IMR-90 (cell line): ENCODE data around the gene MYD88. TPM values are rescaled to one million over a fixed set of nuclear protein-coding genes. Genes with fewer than 3 reads are reported as not detected.

Experiments
- ATAC-seq: fragments of 200-7000 bp; cut with Tn5 transposase; 2 replicates; pipeline ENCODE4 v1.9.1; 2020; ENCODE audit warnings: low read depth, mild to moderate bottlenecking, moderate library complexity
- BruUV-seq: library from RNA; stranded (reverse); fragments of 400-500 nt; replicated peaks from 2 replicates; lab custom pipeline; 2021; lab: Mats Ljungman, UMichigan
- CTCF ChIA-PET: fragments of 300-600 bp; formaldehyde crosslinking; extraction: SDS; loops from one replicate; lab custom pipeline; 2021; ENCODE audit warnings: antibody characterized with exemption; lab: Yijun Ruan, JAX
- POLR2A ChIA-PET: fragments of 300-600 bp; sonication (Branson Sonifier 250); formaldehyde crosslinking; loops from one replicate; lab custom pipeline; 2022; ENCODE audit warnings: antibody characterized with exemption; ENCODE audit not compliant: unreplicated experiment; lab: Charles Lee
- DNase-seq: peaks from one replicate; pipeline ENCODE4 v3.0.0; 2013
- H2AFZ ChIP-seq: replicated peaks from 2 replicates; pipeline ENCODE3; 2013; ENCODE audit warnings: low read length, mild to moderate bottlenecking; ENCODE audit not compliant: poor library complexity
- H2AK5ac ChIP-seq: 2 replicates; pipeline ENCODE4 v1.6.1; 2013; ENCODE audit warnings: low read depth, low read length, inconsistent platforms
- H2AK9ac ChIP-seq: replicated peaks from 2 replicates; pipeline ENCODE3; 2013; ENCODE audit warnings: mild to moderate bottlenecking, low read depth, low read length, moderate library complexity; ENCODE audit not compliant: poor library complexity
- H2BK120ac ChIP-seq: 2 replicates; pipeline ENCODE4 v1.6.1; 2013; ENCODE audit warnings: low read depth, low read length, inconsistent platforms
- H2BK15ac ChIP-seq: 3 replicates; pipeline ENCODE4 v1.6.1; 2013; ENCODE audit warnings: low read depth, low read length, inconsistent platforms
- H2BK20ac ChIP-seq: 2 replicates; pipeline ENCODE4 v1.6.1; 2013; ENCODE audit warnings: low read depth, mild to moderate bottlenecking, inconsistent platforms, low read length, moderate library complexity
- H2BK5ac ChIP-seq: 2 replicates; pipeline ENCODE4 v1.6.1; 2013; ENCODE audit warnings: mild to moderate bottlenecking, low read depth, low read length, inconsistent platforms; ENCODE audit not compliant: poor library complexity, severe bottlenecking
- H3K14ac ChIP-seq: replicated peaks from 2 replicates; pipeline ENCODE4 v1.6.1; 2013; ENCODE audit warnings: low read depth, low read length, inconsistent platforms
- H3K18ac ChIP-seq: 2 replicates; pipeline ENCODE4 v1.6.1; 2013; ENCODE audit warnings: low read depth, low read length, control low read depth
- H3K23ac ChIP-seq: 2 replicates; pipeline ENCODE4 v1.6.1; 2013; ENCODE audit warnings: low read depth, low read length, inconsistent platforms
- H3K27ac ChIP-seq: 2 replicates; pipeline ENCODE4 v1.5.1; 2013; ENCODE audit warnings: mild to moderate bottlenecking, control low read depth, low read length; ENCODE audit not compliant: insufficient read depth
- H3K27me3 ChIP-seq: 2 replicates; pipeline ENCODE4 v1.6.1; 2013; ENCODE audit warnings: low read length; ENCODE audit not compliant: control insufficient read depth, insufficient read depth
- H3K36me3 ChIP-seq: 2 replicates; pipeline ENCODE4 v1.6.1; 2013; ENCODE audit warnings: low read length, mixed read lengths; ENCODE audit not compliant: control insufficient read depth, insufficient read depth
- H3K4ac ChIP-seq: 2 replicates; pipeline ENCODE4 v1.6.1; 2013; ENCODE audit warnings: low read depth, low read length, inconsistent platforms
- H3K4me1 ChIP-seq: 2 replicates; pipeline ENCODE4 v1.6.1; 2013; ENCODE audit warnings: low read length, mixed read lengths; ENCODE audit not compliant: control insufficient read depth, insufficient read depth
- H3K4me2 ChIP-seq: 2 replicates; pipeline ENCODE4 v1.6.1; 2013; ENCODE audit warnings: low read depth, mild to moderate bottlenecking, control low read depth, low read length, moderate library complexity
- H3K4me3 ChIP-seq: 2 replicates; pipeline ENCODE4 v1.5.1; 2013; ENCODE audit warnings: low read depth, mild to moderate bottlenecking, control low read depth, low read length, moderate library complexity; ENCODE audit not compliant: insufficient read depth
- H3K56ac ChIP-seq: 2 replicates; pipeline ENCODE4 v1.6.1; 2013; ENCODE audit warnings: low read length, inconsistent platforms; ENCODE audit not compliant: insufficient read depth; ENCODE audit errors: extremely low read depth
- H3K79me1 ChIP-seq, 2 experiments: 2 replicates each; pipeline ENCODE4 v1.6.1; 2013; ENCODE audit warnings: low read length in 2 of 2, inconsistent platforms in 1 of 2, low read depth in 1 of 2
- H3K9ac ChIP-seq: 2 replicates; pipeline ENCODE4 v1.6.1; 2013; ENCODE audit warnings: low read depth, low read length, control low read depth
- H3K9me1 ChIP-seq: 2 replicates; pipeline ENCODE4 v1.6.1; 2013; ENCODE audit warnings: low read length, inconsistent platforms; ENCODE audit not compliant: insufficient read depth
- H3K9me3 ChIP-seq: 2 replicates; pipeline ENCODE4 v1.6.1; 2013; ENCODE audit warnings: low read length; ENCODE audit not compliant: control insufficient read depth, insufficient read depth
- H4K20me1 ChIP-seq: 2 replicates; pipeline ENCODE4 v1.6.1; 2013; ENCODE audit warnings: low read length, inconsistent platforms; ENCODE audit not compliant: insufficient read depth
- H4K5ac ChIP-seq: 2 replicates; pipeline ENCODE4 v1.6.1; 2013; ENCODE audit warnings: mild to moderate bottlenecking, low read depth, low read length, control low read depth
- H4K8ac ChIP-seq, 2 experiments: 2 replicates each; pipeline ENCODE4 v1.6.1; 2013; ENCODE audit warnings: low read depth in 2 of 2, low read length in 2 of 2, control low read depth in 1 of 2, inconsistent platforms in 1 of 2
- H4K91ac ChIP-seq: 2 replicates; pipeline ENCODE4 v1.6.1; 2013; ENCODE audit warnings: low read depth, low read length, inconsistent platforms; ENCODE audit not compliant: insufficient read depth
- CTCF ChIP-seq: conservative IDR thresholded peaks from 2 replicates; pipeline ENCODE4 v1.5.1; 2012; ENCODE audit warnings: mild to moderate bottlenecking, low read depth, low read length, improper control_type of control experiment
- MAZ ChIP-seq: IDR thresholded peaks from 2 replicates; pipeline ENCODE4 v1.6.1; 2012; ENCODE audit warnings: low read depth, mild to moderate bottlenecking, low read length, improper control_type of control experiment, moderate library complexity, borderline replicate concordance
- RAD21 ChIP-seq: IDR thresholded peaks from 2 replicates; pipeline ENCODE4 v1.6.1; 2012; ENCODE audit warnings: low read length, improper control_type of control experiment
- WGBS, 2 experiments: methylation state at CpG; one replicate each; pipeline versions ENCODE4 v1.1.5 to v1.1.7; 2013; ENCODE audit warnings: missing lambda C conversion rate in 2 of 2; ENCODE audit not compliant: insufficient read length in 1 of 2; ENCODE audit errors: extremely low coverage in 2 of 2; 5-methylcytosine and 5-hydroxymethylcytosine counted together
- dilution Hi-C: fragments of 300-500 bp; cut with HindIII; formaldehyde crosslinking; loops from one replicate; pipeline ENCODE4 v1.14.3; 2018; ENCODE audit warnings: low sequenced_read_pairs; ENCODE audit not compliant: unreplicated experiment
- in situ Hi-C: fragments of 300-500 bp; cut with MboI; formaldehyde crosslinking; loops from 3 replicates; pipeline ENCODE4 v1.14.3; 2019; ENCODE audit warnings: low sequenced_read_pairs, inconsistent platforms, mixed read lengths
- intact Hi-C: fragments of 100-400 bp; cut with micrococcal nuclease; formaldehyde crosslinking; loops from 2 replicates; pipeline ENCODE4 v1.10.0; 2022
- polyA plus RNA-seq, 3 experiments: library from polyadenylated mRNA; depleted of rRNA; stranded (reverse); fragments of >200 nt; gene quantifications; 2 replicates each; pipeline ENCODE4 v1.2.3, GENCODE V29; 2012; ENCODE audit warnings: low replicate concordance in 1 of 3
- total RNA-seq: library from RNA; depleted of rRNA; stranded (reverse); fragments of >200 nt; gene quantifications from 2 replicates; pipeline ENCODE4 v1.2.3, GENCODE V29; 2012

Gene MYD88
- total and polyA plus RNA-seq, 2 of the 4 experiments (the other 2 are of a cell fraction): 9.3 to 39.8 TPM

GRCh38 chr3:38165722-38166387 lies 27.4 kb downstream of the MYD88 start:
- Histone ChIP-seq H3K4me3 (peak overlapping the region; percentile 57), H4K20me1 (peaks cover 10% of the 10 kb centered on the region; the same call in 1 of the 2 replicates), H2AFZ (peak overlapping the region; percentile 99), H3K56ac (peak overlapping the region; percentile 61; the same call in 1 of the 2 replicates), H4K8ac (peak overlapping the region; percentile 73 to 79), H2BK120ac (peak overlapping the region; percentile 69), H2BK20ac (0 out of 2 replicates have a peak overlapping the region, but pooled peaks have one; percentile 5), H3K18ac (peak overlapping the region; percentile 63), H4K91ac (peak overlapping the region; percentile 45), H2BK5ac (peak overlapping the region; percentile 96), H3K4ac (peak overlapping the region; percentile 82), H3K14ac (peak overlapping the region; percentile 77), H3K4me1 (peaks cover 6% of the 10 kb centered on the region), H4K5ac (no peak overlapping the region), H3K23ac (peak overlapping the region; percentile 64), H3K79me1 (peaks cover 0 to 21% of the 10 kb centered on the region in 2 experiments; a peak in 2 of 4 replicates), H3K36me3 (no peaks in the 10 kb centered on the region), H3K4me2 (peak overlapping the region; percentile 90), H2BK15ac (peak overlapping the region; percentile 33; the same call in 1 of the 3 replicates), H3K9me1 (0 out of 2 replicates have a peak, but pooled peaks cover 6% of the 10 kb centered on the region), H3K27ac (peak overlapping the region; percentile 98), H2AK9ac (peak overlapping the region; percentile 98), H2AK5ac (peak overlapping the region; percentile 89), H3K27me3 (no peaks in the 10 kb centered on the region), H3K9ac (peak overlapping the region; percentile 89), H3K9me3 (no peaks in the 10 kb centered on the region)
- CTCF ChIA-PET: interaction anchor here (0.6 to 1.2 kb wide), 2 partner anchors 11 to 103 kb away, joined by 3 to 4 read pairs; no protein-coding TSS in a partner anchor
- dilution Hi-C loops (no loop called here), in situ Hi-C loops (no loop called here), intact Hi-C loops (no loop called here)
- ATAC-seq (no peak; the same call in none of the 2 replicates), DNase-seq (peak; percentile 46)
- 2% methylated on average over 30 of the region's 62 CpGs; no CpG with 5 or more reads in 1 of the 2 experiments for WGBS, 2 experiments
- BruUV-seq: no TSS peak
- POLR2A ChIA-PET: interaction anchor here (2.0 kb wide), 1 partner anchor 29 kb away, joined by 10 read pairs; the partner anchor contains the start of gene ACAA1
- TF ChIP-seq RAD21 (no peak), MAZ (peak; percentile 7; the same call in 1 of the 2 replicates), CTCF (no peak)
